Measurements from ENCODE around the gene CD37.

Gene CD37

GRCh38 chr19:49389406-49389805 is 54.2 kb downstream of the CD37 start:
- Histone ChIP-seq H3K9me3 (ENCODE audit: low read length) (no peaks in the 10 kb centered on the region), H2AFZ (ENCODE audit: low read depth, low read length) (no peak overlapping the region), H3K36me3 (ENCODE audit: insufficient read depth, low read length) (no peaks in the 10 kb centered on the region), H3K27me3 (ENCODE audit: insufficient read depth, low read length) (peaks cover 5% of the 10 kb centered on the region), H3K4me1 (ENCODE audit: insufficient read depth, low read length) (no peaks in the 10 kb centered on the region), H3K4me3 (ENCODE audit: low read length) (no peak overlapping the region)

Measured in neuron (in vitro differentiated cells).